AG09319 (cell line): Measurements from ENCODE around the gene HARS2.

Source experiments
- DNase-seq: peaks from one replicate; pipeline ENCODE4 v3.0.0-alpha.2; 2010; ENCODE audit warnings: low read depth; ENCODE audit errors: extremely low read depth
- CTCF ChIP-seq: IDR thresholded peaks from 2 replicates; pipeline ENCODE4 v1.5.1; 2011; ENCODE audit warnings: low read depth, mild to moderate bottlenecking, inconsistent platforms, low read length, moderate library complexity

Gene HARS2

GRCh38 chr5:140725799-140726471, 34.7 kb downstream of the HARS2 start:
- TF ChIP-seq CTCF: no peak
- DNase-seq: peak; percentile 71

- TF ChIP-seq CTCF: no peak
- DNase-seq: no peak
Observed at GRCh38 chr5:140733098-140733497, 41.8 kb downstream of the HARS2 start.

GRCh38 chr5:140734354-140734753, 43.1 kb downstream of the HARS2 start:
- peak; percentile 20 for TF ChIP-seq CTCF
- DNase-seq: no peak

GRCh38 chr5:140737486-140737885, 46.2 kb downstream of the HARS2 start:
- no peak for DNase-seq
- no peak for TF ChIP-seq CTCF

GRCh38 chr5:140741967-140742366, 50.7 kb downstream of the HARS2 start:
- no peak for TF ChIP-seq CTCF
- DNase-seq: no peak
